Mesendoderm (in vitro differentiated cells): ENCODE data around the gene CSTB.

Experiments
- DNase-seq: peaks from one replicate; pipeline ENCODE4 v3.0.0; 2013
- H2AK5ac ChIP-seq: 2 replicates; pipeline ENCODE4 v1.6.1; 2013; ENCODE audit warnings: low read length, inconsistent platforms
- H2BK120ac ChIP-seq: 2 replicates; pipeline ENCODE4 v1.6.1; 2013; ENCODE audit warnings: low read depth, mild to moderate bottlenecking, low read length, moderate library complexity, mixed read lengths
- H2BK15ac ChIP-seq: replicated peaks from 2 replicates; pipeline ENCODE4 v1.6.1; 2013; ENCODE audit warnings: low read depth, mild to moderate bottlenecking, moderate library complexity
- H2BK5ac ChIP-seq: 2 replicates; pipeline ENCODE4 v1.6.1; 2013; ENCODE audit warnings: low read length, inconsistent platforms
- H3K18ac ChIP-seq: 2 replicates; pipeline ENCODE4 v1.6.1; 2013; ENCODE audit warnings: mild to moderate bottlenecking, low read length, mixed read lengths
- H3K23ac ChIP-seq: one replicate; pipeline ENCODE4 v1.6.1; 2013; ENCODE audit warnings: low read length
- H3K27ac ChIP-seq: 2 replicates; pipeline ENCODE4 v1.5.1; 2013; ENCODE audit warnings: low read depth, mild to moderate bottlenecking, inconsistent platforms, low read length, moderate library complexity
- H3K27me3 ChIP-seq: 2 replicates; pipeline ENCODE4 v1.6.1; 2013; ENCODE audit warnings: low read length, control low read depth, mild to moderate bottlenecking, inconsistent platforms; ENCODE audit not compliant: insufficient read depth, poor library complexity
- H3K36me3 ChIP-seq: 2 replicates; pipeline ENCODE4 v1.6.1; 2013; ENCODE audit warnings: low read length, inconsistent platforms; ENCODE audit not compliant: control insufficient read depth, insufficient read depth
- H3K4ac ChIP-seq: one replicate; pipeline ENCODE4 v1.6.1; 2013; ENCODE audit warnings: low read depth, mild to moderate bottlenecking, low read length, moderate library complexity
- H3K4me1 ChIP-seq: 2 replicates; pipeline ENCODE4 v1.6.1; 2013; ENCODE audit warnings: low read depth, low read length, inconsistent platforms; ENCODE audit not compliant: control insufficient read depth
- H3K4me2 ChIP-seq: 2 replicates; pipeline ENCODE4 v1.6.1; 2013; ENCODE audit warnings: low read length
- H3K4me3 ChIP-seq: 2 replicates; pipeline ENCODE4 v1.5.1; 2013; ENCODE audit warnings: mild to moderate bottlenecking, low read length
- H3K56ac ChIP-seq: one replicate; pipeline ENCODE4 v1.6.1; 2013; ENCODE audit warnings: low read length
- H3K79me1 ChIP-seq: 2 replicates; pipeline ENCODE4 v1.6.1; 2013; ENCODE audit warnings: low read length, inconsistent platforms
- H3K79me2 ChIP-seq: 2 replicates; pipeline ENCODE4 v1.6.1; 2013; ENCODE audit warnings: mild to moderate bottlenecking, low read length; ENCODE audit not compliant: control insufficient read depth, insufficient read depth
- H3K9ac ChIP-seq: 2 replicates; pipeline ENCODE4 v1.6.1; 2013; ENCODE audit warnings: low read length, inconsistent platforms
- H4K5ac ChIP-seq: one replicate; pipeline ENCODE4 v1.6.1; 2013; ENCODE audit warnings: low read length
- H4K8ac ChIP-seq: one replicate; pipeline ENCODE4 v1.6.1; 2013; ENCODE audit warnings: low read depth, mild to moderate bottlenecking, control low read depth, low read length, moderate library complexity
- WGBS: extraction: QIAGEN DNeasy Blood & Tissue Kit; methylation state at CpG from one replicate; pipeline ENCODE4 v1.1.7; 2013; ENCODE audit warnings: low lambda C conversion rate, missing lambda C conversion rate; ENCODE audit not compliant: insufficient coverage; ENCODE audit errors: extremely low coverage; 5-methylcytosine and 5-hydroxymethylcytosine counted together

The CSTB gene

GRCh38 chr21:43820466-43820865 is 44.4 kb upstream of the CSTB start:
- no peaks in the 10 kb centered on the region for H3K36me3 ChIP-seq

GRCh38 chr21:43819511-43820405 is 43.6 kb upstream of the CSTB start:
- H4K8ac ChIP-seq, result no peak overlapping the region
- no peaks in the 10 kb centered on the region for H3K36me3 ChIP-seq
- no peak overlapping the region for H2BK120ac ChIP-seq
- no peak overlapping the region for H3K56ac ChIP-seq
- H3K4me1 ChIP-seq, result no peaks in the 10 kb centered on the region
- H3K23ac ChIP-seq, result no peak overlapping the region
- no peak overlapping the region for H3K4ac ChIP-seq
- H3K27me3 ChIP-seq, result no peaks in the 10 kb centered on the region
- H3K4me3 ChIP-seq, result no peak overlapping the region
- H3K18ac ChIP-seq, result no peak overlapping the region
- H4K5ac ChIP-seq, result no peak overlapping the region
- no peak overlapping the region for H2BK5ac ChIP-seq
- H3K9ac ChIP-seq, result no peak overlapping the region
- H2BK15ac ChIP-seq, result no peak overlapping the region
- no CpG with 5 or more reads among the region's 25 CpGs for WGBS
- no peak overlapping the region for H3K27ac ChIP-seq
- DNase-seq, result no peak
- no peak overlapping the region for H3K4me2 ChIP-seq
- H2AK5ac ChIP-seq, result no peak overlapping the region
- no peaks in the 10 kb centered on the region for H3K79me2 ChIP-seq
- H3K79me1 ChIP-seq, result no peaks in the 10 kb centered on the region

More at GRCh38 chr21:43820466-43820865, 44.4 kb upstream of the CSTB start:
- Histone ChIP-seq H2BK5ac (no peak overlapping the region), H4K8ac (no peak overlapping the region), H3K23ac (no peak overlapping the region), H3K79me1 (no peaks in the 10 kb centered on the region), H3K4me3 (no peak overlapping the region), H3K4me2 (no peak overlapping the region), H3K4ac (no peak overlapping the region), H3K4me1 (no peaks in the 10 kb centered on the region), H3K79me2 (no peaks in the 10 kb centered on the region), H2AK5ac (no peak overlapping the region), H3K27ac (no peak overlapping the region), H2BK15ac (no peak overlapping the region), H3K27me3 (no peaks in the 10 kb centered on the region), H4K5ac (no peak overlapping the region), H3K18ac (no peak overlapping the region), H3K9ac (no peak overlapping the region), H3K56ac (no peak overlapping the region), H2BK120ac (no peak overlapping the region)
- DNase-seq, result no peak
- no CpG with 5 or more reads among the region's 11 CpGs for WGBS

DNA sequence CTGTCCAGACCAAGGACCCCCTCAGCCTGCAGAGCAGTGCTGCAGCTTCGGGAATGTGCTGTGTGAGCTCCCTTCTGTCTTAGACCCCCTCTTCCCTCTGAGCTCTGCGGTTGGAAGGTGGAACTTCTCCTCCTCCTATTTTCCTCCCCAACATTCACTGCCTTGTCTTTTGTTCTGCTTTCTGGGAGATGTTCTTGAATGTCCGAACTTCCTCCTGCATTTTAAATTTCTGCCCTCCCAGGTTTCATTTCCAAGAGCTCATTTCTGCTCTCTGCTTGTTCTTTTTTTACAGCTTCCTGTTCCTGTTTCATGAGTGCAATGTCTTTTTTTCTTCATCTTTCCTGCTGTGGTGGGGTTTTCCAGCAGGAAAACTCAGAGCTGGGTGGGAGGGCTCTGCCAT is 42.6 kb upstream of the CSTB start:
- Histone ChIP-seq H3K56ac (no peak overlapping the region), H3K79me1 (no peaks in the 10 kb centered on the region), H3K4ac (no peak overlapping the region), H3K18ac (no peak overlapping the region), H2BK120ac (no peak overlapping the region), H3K4me1 (no peaks in the 10 kb centered on the region), H3K36me3 (no peaks in the 10 kb centered on the region), H3K4me2 (no peak overlapping the region), H3K9ac (no peak overlapping the region), H3K79me2 (no peaks in the 10 kb centered on the region), H3K27ac (no peak overlapping the region), H3K23ac (no peak overlapping the region), H2BK5ac (no peak overlapping the region), H2BK15ac (no peak overlapping the region), H4K5ac (no peak overlapping the region), H2AK5ac (no peak overlapping the region), H4K8ac (no peak overlapping the region), H3K27me3 (no peaks in the 10 kb centered on the region), H3K4me3 (no peak overlapping the region)
- DNase-seq, result no peak
- WGBS, result no CpG with 5 or more reads among the region's 3 CpGs

GRCh38 chr21:43817157-43818086 is 41.3 kb upstream of the CSTB start:
- Histone ChIP-seq H3K36me3 (no peaks in the 10 kb centered on the region), H4K8ac (no peak overlapping the region), H3K18ac (no peak overlapping the region), H3K56ac (no peak overlapping the region), H3K23ac (no peak overlapping the region), H3K27me3 (no peaks in the 10 kb centered on the region), H2BK15ac (no peak overlapping the region), H3K4ac (no peak overlapping the region), H2AK5ac (no peak overlapping the region), H3K79me1 (no peaks in the 10 kb centered on the region), H3K4me3 (no peak overlapping the region), H4K5ac (no peak overlapping the region), H3K79me2 (no peaks in the 10 kb centered on the region), H3K9ac (no peak overlapping the region), H3K27ac (no peak overlapping the region), H3K4me1 (no peaks in the 10 kb centered on the region), H2BK5ac (no peak overlapping the region), H3K4me2 (no peak overlapping the region), H2BK120ac (no peak overlapping the region)
- no peak for DNase-seq
- no CpG with 5 or more reads among the region's 29 CpGs for WGBS

DNA sequence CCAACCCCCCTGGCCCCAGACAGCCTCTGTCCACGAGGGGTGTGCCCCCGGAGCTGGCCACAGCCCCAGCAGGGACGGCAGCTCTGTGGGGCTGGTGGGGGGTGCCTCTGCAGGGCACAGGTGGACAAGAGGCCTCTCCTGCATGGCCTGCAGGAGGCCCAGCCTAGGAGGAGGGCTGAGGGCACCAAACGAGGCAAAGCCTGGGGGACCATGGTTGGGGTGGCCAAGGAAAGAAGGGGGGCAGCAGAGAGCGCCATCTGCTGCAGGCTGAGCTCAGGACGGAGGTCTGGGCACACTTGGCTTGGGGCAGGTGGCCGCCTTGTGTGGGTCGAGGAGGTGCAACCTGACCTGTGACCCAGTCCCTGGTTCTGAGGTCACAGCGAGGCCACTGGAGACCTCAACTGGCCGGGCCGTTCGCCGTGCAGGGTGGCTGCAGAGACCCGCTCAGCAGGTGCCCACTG is 40.5 kb upstream of the CSTB start:
- no CpG with 5 or more reads among the region's 14 CpGs for WGBS

More for the DNA sequence above, 40.5 kb upstream of the CSTB start:
- Histone ChIP-seq H3K27me3 (no peaks in the 10 kb centered on the region), H3K4me2 (no peak overlapping the region), H2BK5ac (no peak overlapping the region), H3K36me3 (no peaks in the 10 kb centered on the region), H2BK120ac (no peak overlapping the region), H3K23ac (no peak overlapping the region), H2AK5ac (no peak overlapping the region), H3K4me3 (no peak overlapping the region), H3K27ac (no peak overlapping the region), H4K8ac (no peak overlapping the region), H3K79me1 (no peaks in the 10 kb centered on the region), H3K79me2 (no peaks in the 10 kb centered on the region), H3K56ac (no peak overlapping the region), H3K18ac (no peak overlapping the region), H3K4me1 (no peaks in the 10 kb centered on the region), H4K5ac (no peak overlapping the region), H3K9ac (no peak overlapping the region), H2BK15ac (no peak overlapping the region), H3K4ac (no peak overlapping the region)
- DNase-seq, result no peak
